ENCODE measurements around the gene RAB8B. TPM values are rescaled to one million over a fixed set of nuclear protein-coding genes. Genes with fewer than 3 reads are reported as not detected.

The RAB8B gene
- polyA plus RNA-seq, 3 donors = 22.0 to 77.3 (median 58.9) TPM

- no peak overlapping the region for H3K27ac Mint-ChIP-seq
- peaks cover 5% of the 10 kb centered on the region for H3K4me1 Mint-ChIP-seq
- no peaks in the 10 kb centered on the region for H3K79me2 ChIP-seq (ENCODE audit: insufficient read depth, low read length)
- H3K4me2 ChIP-seq (replicated peaks; ENCODE audit: extremely low read depth, low read length, poor library complexity, severe bottlenecking) = no peak overlapping the region
- no CpG with 5 or more reads among the region's 1 CpG for WGBS (ENCODE audit: insufficient coverage)
- no peaks in the 10 kb centered on the region for H3K9me3 ChIP-seq (replicated peaks in 1 of 2; ENCODE audit: control insufficient read depth in 1 of 2, insufficient read depth in 1 of 2, low read length in 2 of 2)
- no peak for DNase-seq
- H3K9me3 Mint-ChIP-seq = peaks cover 0 to 2% (median 0%) of the 10 kb centered on the region in 7 donors
- peaks cover 80 to 96% of the 10 kb centered on the region in 2 donors for H3K36me3 ChIP-seq (replicated peaks in 1 of 2; ENCODE audit: control insufficient read depth in 1 of 2, insufficient read depth in 2 of 2, low read length in 2 of 2)
- peaks cover 0 to under 1% (median 0%) of the 10 kb centered on the region in 3 donors for H3K27me3 Mint-ChIP-seq (ENCODE audit: low read depth in 3 of 3)
- peaks cover 73 to 82% of the 10 kb centered on the region in 2 donors for H3K36me3 Mint-ChIP-seq
- H3K9ac ChIP-seq (ENCODE audit: insufficient read depth, low read length, poor library complexity, severe bottlenecking) = no peak overlapping the region
- H3K27me3 ChIP-seq (ENCODE audit: control insufficient read depth in 2 of 2, insufficient read depth in 2 of 2, low read length in 2 of 2) = no peaks in the 10 kb centered on the region
- H4K20me1 ChIP-seq (ENCODE audit: insufficient read depth, low read length) = peaks cover 5% of the 10 kb centered on the region
- TF ChIP-seq CTCF (IDR thresholded peaks at IDR 0.05) = no peak
- no peak overlapping the region for H3K4me3 Mint-ChIP-seq
- no peak overlapping the region for H3K4me3 ChIP-seq (replicated peaks in 1 of 3; ENCODE audit: low read depth in 2 of 3, low read length in 3 of 3)
- no peaks in the 10 kb centered on the region for H3K4me1 ChIP-seq (ENCODE audit: control insufficient read depth in 1 of 2, insufficient read depth in 2 of 2, low read length in 2 of 2)
- H3K27ac ChIP-seq (ENCODE audit: low read depth in 1 of 2, low read length in 2 of 2) = peak overlapping the region in 1 of 2 donors; percentile 3
- intact Hi-C loops (cut with micrococcal nuclease) = no loop called here
- H2AFZ ChIP-seq (ENCODE audit: insufficient read depth, low read depth, low read length, poor library complexity, severe bottlenecking) = no peak overlapping the region
Observed at GRCh38 chr15:63264688-63265293, 75.4 kb downstream of the RAB8B start.

- Histone ChIP-seq H3K4me3 (replicated peaks in 1 of 3; ENCODE audit: low read depth in 2 of 3, low read length in 3 of 3) (no peak overlapping the region), H3K4me2 (replicated peaks; ENCODE audit: extremely low read depth, low read length, poor library complexity, severe bottlenecking) (no peak overlapping the region), H3K79me2 (ENCODE audit: insufficient read depth, low read length) (peaks cover 11% of the 10 kb centered on the region), H3K36me3 (replicated peaks in 1 of 2; ENCODE audit: control insufficient read depth in 1 of 2, insufficient read depth in 2 of 2, low read length in 2 of 2) (peaks cover 0 to 11% of the 10 kb centered on the region in 2 donors), H3K4me1 (ENCODE audit: control insufficient read depth in 1 of 2, insufficient read depth in 2 of 2, low read length in 2 of 2) (peaks cover 28% of the 10 kb centered on the region in 2 donors), H3K9ac (ENCODE audit: insufficient read depth, low read length, poor library complexity, severe bottlenecking) (no peak overlapping the region), H3K9me3 (replicated peaks in 1 of 2; ENCODE audit: control insufficient read depth in 1 of 2, insufficient read depth in 1 of 2, low read length in 2 of 2) (no peaks in the 10 kb centered on the region), H3K27ac (ENCODE audit: low read depth in 1 of 2, low read length in 2 of 2) (peak overlapping the region in 1 of 2 donors; percentile 42), H3K27me3 (ENCODE audit: control insufficient read depth in 2 of 2, insufficient read depth in 2 of 2, low read length in 2 of 2) (no peaks in the 10 kb centered on the region), H4K20me1 (ENCODE audit: insufficient read depth, low read length) (no peaks in the 10 kb centered on the region), H2AFZ (ENCODE audit: insufficient read depth, low read depth, low read length, poor library complexity, severe bottlenecking) (no peak overlapping the region)
- peaks cover 42% of the 10 kb centered on the region for H3K4me1 Mint-ChIP-seq
- H3K27me3 Mint-ChIP-seq (ENCODE audit: low read depth in 3 of 3) = peaks cover 0 to 4% (median 0%) of the 10 kb centered on the region in 3 donors
- TF ChIP-seq CTCF (IDR thresholded peaks at IDR 0.05) = no peak
- peak; percentile 29 to 57 (median 41) for DNase-seq
- intact Hi-C loops (cut with micrococcal nuclease) = no loop called here
- H3K36me3 Mint-ChIP-seq = peaks cover 11 to 15% of the 10 kb centered on the region in 2 donors
- WGBS (ENCODE audit: insufficient coverage) = no CpG with 5 or more reads among the region's 3 CpGs
- peaks cover 0 to 4% (median 0%) of the 10 kb centered on the region in 7 donors for H3K9me3 Mint-ChIP-seq
- H3K4me3 Mint-ChIP-seq = peak overlapping the region in 1 of 2 donors; percentile 66
- peak overlapping the region in 6 of 7 donors; percentile 49 to 83 (median 75) for H3K27ac Mint-ChIP-seq
Observed at GRCh38 chr15:63274427-63274826, 85.0 kb downstream of the RAB8B start.
